NOMO-1 treated with DMSO at 0.1 percent for 48 hours (cell line): ENCODE measurements around the gene NRXN3.

Experiments
- DNase-seq: peaks from one replicate; lab custom pipeline; 2025; ENCODE audit not compliant: unreplicated experiment; lab: John Stamatoyannopoulos, UW

The NRXN3 gene

GRCh38 chr14:79639613-79640012 is 1469.4 kb downstream of the NRXN3 start:
- no peak for DNase-seq

DNA sequence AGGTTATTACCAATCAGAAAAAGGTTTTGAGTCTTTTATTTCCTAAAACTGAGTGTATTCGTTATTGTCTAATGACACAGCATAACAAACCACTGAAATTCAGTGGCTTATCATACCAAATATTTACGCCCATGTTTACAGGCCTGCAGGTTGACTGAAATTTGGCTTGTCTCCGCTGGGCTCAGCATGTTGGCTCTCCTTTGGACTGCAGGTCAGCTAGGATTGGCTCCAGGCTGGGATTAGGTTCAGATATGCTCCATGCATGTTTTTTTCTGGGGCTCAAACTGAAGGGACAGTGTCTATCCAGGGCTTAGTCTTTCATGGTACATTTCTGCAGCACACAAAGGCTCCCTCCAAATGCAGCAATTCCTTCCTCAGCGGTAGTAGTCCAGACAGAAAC is 1471.2 kb downstream of the NRXN3 start:
- no peak for DNase-seq

DNA sequence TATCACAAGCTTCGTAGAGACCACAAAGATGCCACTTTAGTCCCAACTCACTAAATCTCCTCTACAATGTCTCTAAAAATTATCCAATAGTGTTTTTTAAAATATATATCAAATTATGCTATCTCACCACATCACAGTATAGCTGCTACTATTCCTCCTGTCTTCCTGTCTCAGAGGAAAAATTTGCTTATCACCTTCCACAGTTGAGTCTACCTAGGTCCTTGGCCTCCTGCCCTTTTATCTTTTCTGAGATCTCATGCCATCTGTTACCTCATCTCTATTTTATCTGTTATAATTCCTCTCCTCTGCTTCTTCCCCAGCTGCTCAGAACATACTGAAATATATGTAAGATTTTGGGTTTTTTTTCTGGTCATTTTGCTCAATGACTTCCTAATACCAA is 1473.0 kb downstream of the NRXN3 start:
- DNase-seq: no peak

- no peak for DNase-seq
These were observed 1475.7 kb downstream of the NRXN3 start for GRCh38 chr14:79645753-79646362.

DNA sequence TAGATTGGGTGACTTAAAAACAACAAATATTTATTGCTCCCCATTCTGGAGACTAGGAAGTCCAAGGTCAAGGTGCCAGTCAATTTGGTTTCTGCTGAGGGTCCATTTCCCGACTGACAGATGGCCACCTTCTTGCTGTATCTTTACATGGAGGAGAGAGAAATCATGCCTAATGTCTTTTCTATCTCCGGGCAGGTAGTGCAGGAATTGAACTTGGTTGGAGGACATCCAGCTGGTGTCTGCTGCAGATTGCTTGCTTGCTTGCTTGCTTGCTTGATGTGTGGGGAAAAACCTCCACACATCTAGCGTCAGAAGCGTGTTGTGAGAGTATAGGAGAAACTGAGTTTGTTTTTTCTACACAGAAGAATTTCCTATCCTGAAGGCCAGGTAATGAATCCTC is 1479.7 kb downstream of the NRXN3 start:
- no peak for DNase-seq

- no peak for DNase-seq
These were observed 1482.5 kb downstream of the NRXN3 start for GRCh38 chr14:79652513-79653307.

- no peak for DNase-seq
These were observed 1485.9 kb downstream of the NRXN3 start for GRCh38 chr14:79656056-79656455.

DNA sequence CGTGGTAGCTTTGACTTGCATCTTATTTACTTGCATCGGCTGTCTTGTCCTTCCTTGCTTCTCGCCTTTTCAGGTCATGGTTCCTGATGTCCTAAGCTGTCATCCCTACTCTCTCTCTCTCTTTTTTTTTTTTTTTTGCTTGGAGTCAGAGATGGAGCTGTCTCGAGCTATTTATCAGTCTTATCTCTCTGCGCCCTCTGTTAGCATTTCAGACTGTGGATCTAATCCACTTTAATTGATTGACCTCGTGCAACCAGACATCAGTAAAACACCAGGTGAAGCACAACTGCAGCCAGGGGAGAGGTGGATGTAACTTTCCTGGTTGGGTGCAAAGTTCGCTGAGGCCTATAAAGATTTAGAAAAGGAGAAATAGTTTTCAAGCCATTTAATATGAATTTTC is 1486.3 kb downstream of the NRXN3 start:
- no peak for DNase-seq

DNA sequence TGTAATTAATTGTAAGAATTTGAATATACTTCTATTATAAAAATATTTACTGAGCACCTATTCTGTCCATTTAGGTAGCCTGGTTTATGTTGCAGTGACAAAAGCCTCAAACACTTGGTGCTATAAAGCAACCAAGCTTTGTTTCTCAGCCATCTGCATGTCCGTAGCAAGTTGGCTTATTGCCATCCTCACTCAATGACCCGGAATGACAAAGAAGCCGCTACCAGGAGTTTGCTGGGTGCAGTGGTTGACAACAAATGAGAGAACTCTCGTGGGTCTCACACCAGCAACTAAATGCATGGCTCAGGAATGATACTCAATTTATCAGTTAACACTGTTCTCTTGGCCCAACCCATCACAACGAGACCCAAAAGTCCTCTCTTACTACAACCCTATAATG is 1488.0 kb downstream of the NRXN3 start:
- DNase-seq: no peak

DNA sequence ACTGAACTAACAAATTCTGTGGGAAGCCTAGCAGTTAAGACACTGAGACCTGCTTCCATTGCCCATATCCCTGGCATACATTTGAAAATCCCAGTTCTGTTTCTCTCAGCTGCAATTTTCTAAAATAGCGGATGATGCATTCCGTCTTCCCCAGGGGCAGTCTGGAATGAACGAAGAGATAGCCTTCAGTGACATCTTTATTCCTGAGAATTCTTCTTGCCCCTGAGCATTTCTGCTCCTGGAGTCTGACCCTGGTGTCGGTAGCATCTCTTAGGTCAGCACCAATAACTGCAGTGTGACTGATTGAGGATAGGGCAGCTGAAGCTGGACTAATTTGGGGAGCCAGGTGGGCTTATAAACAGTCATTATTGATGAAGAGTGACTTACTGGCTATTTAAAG is 1488.6 kb downstream of the NRXN3 start:
- DNase-seq: no peak

- no peak for DNase-seq
These were observed 1490.1 kb downstream of the NRXN3 start for GRCh38 chr14:79660053-79660939.

GRCh38 chr14:79661752-79662151 is 1491.6 kb downstream of the NRXN3 start:
- no peak for DNase-seq

- no peak for DNase-seq
These were observed 1493.3 kb downstream of the NRXN3 start for GRCh38 chr14:79663453-79663852.

DNA sequence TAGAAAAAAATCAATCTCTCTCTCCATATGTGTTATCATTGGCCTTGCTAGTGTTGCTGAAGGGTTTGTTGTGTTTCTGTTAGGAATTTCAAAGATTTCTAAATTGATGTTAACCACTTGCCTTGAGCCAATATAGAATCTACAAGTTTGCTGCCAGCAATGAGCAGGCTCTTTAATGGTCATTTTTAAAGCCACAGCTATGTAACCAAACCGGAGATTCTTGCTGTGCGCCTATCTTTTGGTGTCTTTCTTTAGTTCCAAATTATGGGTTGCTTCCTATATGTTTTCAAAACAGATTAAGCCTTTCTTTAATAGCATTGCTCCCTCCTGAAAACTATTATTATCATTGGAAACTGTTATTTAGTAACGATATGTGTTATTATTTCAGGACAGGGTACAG is 1495.4 kb downstream of the NRXN3 start:
- DNase-seq: no peak

GRCh38 chr14:79668951-79669350 is 1498.8 kb downstream of the NRXN3 start:
- no peak for DNase-seq

GRCh38 chr14:79670811-79671210 is 1500.6 kb downstream of the NRXN3 start:
- no peak for DNase-seq

DNA sequence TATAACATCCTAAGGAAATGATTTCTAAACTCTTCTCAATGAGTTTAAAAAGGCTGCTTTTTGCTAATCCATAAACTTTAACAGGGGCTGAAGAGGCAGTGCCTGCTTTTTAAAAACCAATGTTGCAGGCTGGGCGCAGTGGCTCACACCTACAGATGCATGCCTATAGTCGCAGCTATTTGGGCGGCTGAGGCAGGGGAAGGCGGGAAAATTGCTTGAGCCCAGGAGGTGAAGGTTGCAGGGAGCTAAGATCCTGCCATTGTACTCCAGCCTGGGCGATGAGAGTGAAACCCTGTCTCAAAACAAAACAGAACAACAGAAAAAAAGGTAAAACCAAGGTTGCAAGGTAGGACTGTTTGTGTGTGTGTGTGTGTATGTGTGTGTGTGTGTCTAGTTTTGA is 1509.9 kb downstream of the NRXN3 start:
- no peak for DNase-seq

- DNase-seq: no peak
These were observed 1516.0 kb downstream of the NRXN3 start for GRCh38 chr14:79686196-79686595.

GRCh38 chr14:79690960-79691359 is 1520.8 kb downstream of the NRXN3 start:
- DNase-seq: no peak

GRCh38 chr14:79693935-79694334 is 1523.8 kb downstream of the NRXN3 start:
- no peak for DNase-seq

- DNase-seq: no peak
These were observed 1525.1 kb downstream of the NRXN3 start for GRCh38 chr14:79695307-79695706.

DNA sequence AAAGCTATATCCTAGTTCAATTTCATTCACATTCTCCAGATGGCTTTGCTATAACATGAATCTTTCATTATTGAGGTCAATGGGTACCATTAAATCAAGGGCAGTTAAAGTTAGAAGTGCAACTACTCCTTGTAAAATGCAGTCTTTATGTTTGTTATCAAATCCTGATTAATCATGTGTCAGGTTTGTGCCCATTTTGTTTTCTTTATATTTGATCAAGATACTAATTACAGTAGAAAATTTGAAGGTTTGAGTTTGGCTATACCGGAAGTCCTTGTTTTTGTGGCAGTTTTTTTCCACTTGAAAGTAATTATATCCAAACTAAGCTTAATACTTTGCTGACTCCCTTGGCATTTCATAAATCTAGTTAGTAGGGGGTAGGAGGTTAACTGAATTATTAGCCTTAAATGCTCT is 1528.1 kb downstream of the NRXN3 start:
- DNase-seq: no peak
